Astrocyte (in vitro differentiated cells and primary cell): Measurements from ENCODE around the gene ARPP21.

ENCODE experiments used
- CTCF ChIP-seq: IDR thresholded peaks from 2 replicates; pipeline ENCODE4 v1.5.1; 2011; ENCODE audit warnings: low read depth, mild to moderate bottlenecking, inconsistent platforms, low read length, moderate library complexity; ENCODE audit not compliant: insufficient read depth
- EZH2 ChIP-seq: IDR thresholded peaks from 2 replicates; pipeline ENCODE4 v1.6.1; 2012; ENCODE audit warnings: mild to moderate bottlenecking, low read length, inconsistent platforms; ENCODE audit not compliant: insufficient read depth

- TF ChIP-seq CTCF (no peak), EZH2 (no peak)
These were observed 26.2 kb downstream of the ARPP21 start for GRCh38 chr3:35665390-35666055.
